IPS-20b (cell line): ENCODE measurements around the gene IGSF21.

ENCODE experiments used
- H3K27ac ChIP-seq: one replicate; pipeline ENCODE4 v1.5.1; 2013; ENCODE audit warnings: low read length
- H3K27me3 ChIP-seq: 2 replicates; pipeline ENCODE4 v1.6.1; 2013; ENCODE audit warnings: mild to moderate bottlenecking, low read length, inconsistent platforms; ENCODE audit not compliant: insufficient read depth
- H3K36me3 ChIP-seq: 2 replicates; pipeline ENCODE4 v1.6.1; 2013; ENCODE audit warnings: low read depth, mild to moderate bottlenecking, inconsistent platforms, low read length, moderate library complexity; ENCODE audit not compliant: insufficient read depth
- H3K4me1 ChIP-seq: 2 replicates; pipeline ENCODE4 v1.6.1; 2013; ENCODE audit warnings: mild to moderate bottlenecking, control low read depth, inconsistent platforms, low read length, moderate library complexity; ENCODE audit not compliant: insufficient read depth
- H3K4me3 ChIP-seq: 2 replicates; pipeline ENCODE4 v1.5.1; 2013; ENCODE audit warnings: mild to moderate bottlenecking, low read length, inconsistent platforms
- H3K9ac ChIP-seq: 2 replicates; pipeline ENCODE4 v1.6.1; 2013; ENCODE audit warnings: low read depth, mild to moderate bottlenecking, inconsistent platforms, low read length, moderate library complexity
- H3K9me3 ChIP-seq: 2 replicates; pipeline ENCODE4 v1.6.1; 2013; ENCODE audit warnings: mild to moderate bottlenecking, low read depth, low read length, inconsistent platforms; ENCODE audit not compliant: insufficient read depth

Gene IGSF21

DNA sequence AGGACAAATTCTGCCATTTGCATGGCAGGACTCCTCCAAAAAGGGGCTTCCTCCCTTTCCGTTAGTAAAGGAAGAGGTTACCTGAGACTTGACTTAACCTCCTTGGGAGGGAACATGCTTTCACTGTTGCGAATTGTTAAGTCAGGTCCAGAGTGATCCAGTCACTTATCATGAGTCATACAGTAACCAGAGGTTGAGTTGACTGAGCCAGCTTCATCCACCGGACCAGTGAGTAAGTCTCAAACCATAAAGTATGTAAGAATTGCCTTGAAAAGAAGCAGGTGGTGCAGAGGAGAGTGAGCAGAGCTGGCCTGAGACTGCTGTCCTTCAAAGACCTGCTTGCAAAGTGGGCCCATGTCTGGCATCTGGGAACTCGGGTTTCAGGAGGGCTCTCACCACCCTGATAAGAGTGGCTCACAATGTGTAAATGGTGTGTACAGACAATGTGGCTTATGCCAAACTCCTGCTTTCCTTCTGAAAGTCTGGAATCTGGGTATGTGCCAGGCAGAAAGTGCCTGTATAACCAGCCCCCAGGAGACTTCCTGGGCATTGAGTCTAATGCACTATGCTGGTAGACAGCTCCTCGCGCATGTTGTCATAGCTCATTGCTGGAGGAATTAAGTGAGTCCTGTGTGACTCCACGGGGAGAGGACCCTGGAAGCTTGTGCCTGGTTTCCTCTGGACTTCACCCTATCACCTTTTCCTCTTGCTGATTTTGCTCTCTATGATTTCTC, 288.8 kb downstream of the IGSF21 start:
- no peaks in the 10 kb centered on the region for H3K36me3 ChIP-seq
- no peak overlapping the region for H3K27ac ChIP-seq
- no peaks in the 10 kb centered on the region for H3K4me1 ChIP-seq
- no peak overlapping the region for H3K9ac ChIP-seq
- no peak overlapping the region for H3K4me3 ChIP-seq
- H3K27me3 ChIP-seq = no peaks in the 10 kb centered on the region
- no peaks in the 10 kb centered on the region for H3K9me3 ChIP-seq

- Histone ChIP-seq H3K36me3 (no peaks in the 10 kb centered on the region), H3K27me3 (no peaks in the 10 kb centered on the region), H3K9me3 (no peaks in the 10 kb centered on the region), H3K27ac (no peak overlapping the region), H3K4me1 (no peaks in the 10 kb centered on the region), H3K4me3 (no peak overlapping the region), H3K9ac (no peak overlapping the region)
Observed at GRCh38 chr1:18397641-18398040, 290.0 kb downstream of the IGSF21 start.

DNA sequence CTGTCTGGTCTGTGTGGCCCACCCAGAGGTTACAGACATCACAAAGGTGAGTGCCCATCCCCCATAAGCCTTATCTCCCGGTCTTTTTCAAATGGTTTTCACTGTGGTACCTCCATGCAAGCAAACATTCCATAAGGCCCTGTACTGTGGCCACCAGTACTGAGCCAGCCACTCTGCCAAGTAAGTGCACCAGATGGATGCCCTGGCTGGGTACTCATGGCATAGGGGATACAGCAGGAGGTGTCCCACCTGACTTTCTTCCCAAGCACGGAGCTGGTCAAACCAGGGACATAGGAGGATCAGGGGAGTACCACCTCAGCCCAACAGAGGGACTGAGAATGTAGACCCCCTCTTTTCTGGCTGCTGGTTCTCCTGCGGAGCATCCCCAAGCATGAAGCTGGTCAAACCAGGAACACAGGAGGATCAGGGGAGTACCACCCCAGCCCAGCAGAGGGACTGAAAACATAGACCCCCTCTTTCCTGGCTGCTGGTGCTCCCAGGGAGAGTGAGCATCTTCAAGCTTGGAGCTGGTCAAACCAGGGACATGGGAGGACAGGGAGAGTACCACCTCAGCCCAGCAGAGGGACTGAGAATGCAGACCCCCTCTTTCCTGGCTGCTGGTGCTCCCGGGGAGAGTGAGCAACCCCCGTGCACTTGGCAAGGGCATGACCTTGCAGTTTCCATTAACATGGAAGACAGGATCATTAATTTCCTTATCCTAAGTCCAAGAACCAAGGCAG, 291.4 kb downstream of the IGSF21 start:
- Histone ChIP-seq H3K9ac (no peak overlapping the region), H3K4me1 (0 out of 2 replicates have a peak, but pooled peaks cover 4% of the 10 kb centered on the region), H3K4me3 (no peak overlapping the region), H3K36me3 (no peaks in the 10 kb centered on the region), H3K27me3 (no peaks in the 10 kb centered on the region), H3K27ac (no peak overlapping the region), H3K9me3 (no peaks in the 10 kb centered on the region)

GRCh38 chr1:18400347-18401102, 292.9 kb downstream of the IGSF21 start:
- no peak overlapping the region for H3K27ac ChIP-seq
- no peak overlapping the region for H3K4me3 ChIP-seq
- H3K27me3 ChIP-seq = no peaks in the 10 kb centered on the region
- no peaks in the 10 kb centered on the region for H3K36me3 ChIP-seq
- no peaks in the 10 kb centered on the region for H3K9me3 ChIP-seq
- no peak overlapping the region for H3K9ac ChIP-seq
- 0 out of 2 replicates have a peak, but pooled peaks cover 4% of the 10 kb centered on the region for H3K4me1 ChIP-seq

- no peaks in the 10 kb centered on the region for H3K36me3 ChIP-seq
- 0 out of 2 replicates have a peak, but pooled peaks cover 4% of the 10 kb centered on the region for H3K4me1 ChIP-seq
- no peak overlapping the region for H3K4me3 ChIP-seq
- H3K27ac ChIP-seq = no peak overlapping the region
- no peaks in the 10 kb centered on the region for H3K27me3 ChIP-seq
- H3K9me3 ChIP-seq = no peaks in the 10 kb centered on the region
- H3K9ac ChIP-seq = no peak overlapping the region
Observed at GRCh38 chr1:18401921-18402320, 294.3 kb downstream of the IGSF21 start.

GRCh38 chr1:18404460-18404859, 296.9 kb downstream of the IGSF21 start:
- Histone ChIP-seq H3K36me3 (no peaks in the 10 kb centered on the region), H3K27ac (no peak overlapping the region), H3K4me3 (no peak overlapping the region), H3K27me3 (no peaks in the 10 kb centered on the region), H3K4me1 (peaks cover 12% of the 10 kb centered on the region), H3K9me3 (no peaks in the 10 kb centered on the region), H3K9ac (no peak overlapping the region)

DNA sequence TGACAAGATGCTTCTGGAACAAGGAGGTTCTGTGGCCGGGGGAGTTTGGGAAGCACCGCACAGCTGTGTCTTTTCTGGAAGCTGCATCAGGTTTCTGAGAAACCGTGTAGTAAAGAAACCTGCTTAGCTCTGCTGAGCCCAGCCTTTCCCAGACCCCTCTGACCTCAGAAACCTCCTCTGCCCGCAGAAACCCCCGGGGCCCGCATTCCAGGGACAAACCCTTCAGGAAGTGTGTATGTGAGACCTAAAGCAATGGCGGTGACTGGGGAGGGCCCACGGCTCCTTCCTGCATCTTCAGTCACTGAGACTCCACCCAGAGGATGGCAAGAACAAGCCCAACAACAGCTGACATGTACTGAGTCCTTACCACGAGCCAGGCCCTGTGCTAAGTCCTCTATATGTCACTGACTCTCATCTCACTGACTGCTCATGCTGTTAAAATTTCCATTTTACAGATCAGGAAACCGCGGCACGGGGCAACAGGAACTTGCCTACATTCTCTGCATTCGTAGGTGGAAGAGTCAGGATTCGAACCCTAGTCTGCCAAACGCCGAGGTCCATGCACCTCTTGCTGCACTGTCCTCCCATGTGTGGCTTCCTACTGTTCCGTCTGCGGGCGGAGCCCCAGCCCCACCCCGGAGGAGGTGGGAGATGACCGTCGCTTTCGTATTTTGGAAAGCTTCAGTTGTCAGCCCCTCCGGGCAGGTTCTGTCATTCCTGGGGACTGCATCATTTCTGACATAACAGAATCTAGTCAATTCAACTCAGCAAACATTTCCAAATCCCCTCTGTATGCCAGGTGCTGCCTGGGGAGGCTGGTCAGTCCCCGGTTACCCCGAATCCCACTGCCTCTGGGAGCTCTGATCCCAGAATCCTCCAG, 299.8 kb downstream of the IGSF21 start:
- peaks cover 21% of the 10 kb centered on the region for H3K4me1 ChIP-seq
- no peaks in the 10 kb centered on the region for H3K27me3 ChIP-seq

GRCh38 chr1:18408656-18409370, 301.2 kb downstream of the IGSF21 start:
- Histone ChIP-seq H3K27me3 (no peaks in the 10 kb centered on the region), H3K9me3 (peaks cover 19% of the 10 kb centered on the region), H3K4me3 (no peak overlapping the region), H3K27ac (no peak overlapping the region), H3K36me3 (peaks cover 5% of the 10 kb centered on the region; the same call in 1 of the 2 replicates), H3K9ac (no peak overlapping the region), H3K4me1 (peaks cover 17% of the 10 kb centered on the region)

More for the DNA sequence above, 299.8 kb downstream of the IGSF21 start:
- H3K27ac ChIP-seq = no peak overlapping the region
- H3K4me3 ChIP-seq = no peak overlapping the region
- H3K9me3 ChIP-seq = peaks cover 13% of the 10 kb centered on the region
- no peak overlapping the region for H3K9ac ChIP-seq
- peaks cover 2% of the 10 kb centered on the region; the same call in 1 of the 2 replicates for H3K36me3 ChIP-seq

DNA sequence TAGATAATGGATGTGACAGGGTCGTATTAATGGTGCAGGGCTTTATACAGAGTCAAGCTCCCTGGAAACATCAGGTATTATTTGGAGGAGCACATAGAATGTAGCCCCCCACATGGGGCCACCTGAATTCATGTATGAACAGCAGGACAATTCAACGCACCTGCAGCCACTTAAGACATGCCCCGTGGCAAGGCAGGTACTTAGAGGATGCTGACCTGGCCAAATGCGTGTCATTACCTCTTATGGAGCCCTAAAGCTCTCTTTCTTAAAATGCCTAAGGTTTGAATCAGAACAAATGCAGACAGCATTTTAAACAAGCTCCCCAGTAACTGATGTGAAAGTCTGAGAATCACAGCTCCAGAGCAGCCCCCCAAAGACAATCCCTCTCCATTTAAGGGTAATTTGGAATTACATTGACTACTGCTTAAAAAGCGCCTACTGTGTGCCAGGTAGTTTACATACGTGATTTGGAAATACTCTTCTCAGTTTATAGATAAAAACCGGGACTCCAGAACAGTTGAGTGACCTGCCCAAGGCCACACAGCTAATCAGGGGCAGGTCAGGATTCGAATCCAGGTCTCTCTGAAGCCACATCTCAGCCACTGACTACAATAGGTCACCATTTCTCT, 302.1 kb downstream of the IGSF21 start:
- Histone ChIP-seq H3K27me3 (no peaks in the 10 kb centered on the region), H3K9me3 (peaks cover 19% of the 10 kb centered on the region), H3K9ac (no peak overlapping the region), H3K27ac (no peak overlapping the region), H3K36me3 (peaks cover 5% of the 10 kb centered on the region; the same call in 1 of the 2 replicates), H3K4me1 (peaks cover 21% of the 10 kb centered on the region), H3K4me3 (no peak overlapping the region)

DNA sequence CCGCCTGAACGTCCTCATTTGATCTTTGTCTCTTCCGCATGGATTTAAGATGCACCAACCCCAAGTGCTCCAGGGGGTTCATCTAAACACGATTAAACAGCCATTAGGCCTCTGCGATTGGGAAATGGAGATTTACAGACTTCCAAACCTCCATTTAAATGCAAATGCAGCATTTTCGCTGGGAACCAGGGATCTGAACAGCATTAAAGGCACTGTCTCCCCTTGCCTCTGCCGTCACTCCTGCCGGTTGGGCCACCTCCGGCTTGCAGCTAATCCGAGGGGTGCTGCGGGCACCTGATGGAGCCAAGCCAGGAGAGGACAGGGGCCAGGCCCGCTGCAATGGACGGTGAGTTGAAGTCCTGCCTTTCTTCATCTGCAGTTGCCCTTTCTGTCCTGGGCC, 302.8 kb downstream of the IGSF21 start:
- H3K36me3 ChIP-seq = peaks cover 5% of the 10 kb centered on the region; the same call in 1 of the 2 replicates
- no peak overlapping the region for H3K9ac ChIP-seq
- H3K4me3 ChIP-seq = no peak overlapping the region
- H3K9me3 ChIP-seq = peaks cover 19% of the 10 kb centered on the region
- no peaks in the 10 kb centered on the region for H3K27me3 ChIP-seq
- peak overlapping the region; percentile 21 for H3K27ac ChIP-seq
- peaks cover 21% of the 10 kb centered on the region for H3K4me1 ChIP-seq
